H9 (cell line): ENCODE measurements around the gene UGT1A7. TPM values are rescaled to one million over a fixed set of nuclear protein-coding genes. Genes with fewer than 3 reads are reported as not detected.

Experiments
- DNase-seq: peaks from one replicate; pipeline ENCODE4 v3.0.0-alpha.2; 2017
- H2AFZ ChIP-seq: one replicate; pipeline ENCODE4 v1.6.1; 2013; ENCODE audit warnings: mild to moderate bottlenecking, low read length, control low read depth, moderate library complexity
- H2AK5ac ChIP-seq: 2 replicates; pipeline ENCODE4 v1.6.1; 2013; ENCODE audit warnings: low read length, control low read depth, mixed read lengths; ENCODE audit not compliant: insufficient read length
- H2BK120ac ChIP-seq: one replicate; pipeline ENCODE4 v1.6.1; 2013; ENCODE audit warnings: low read depth, mild to moderate bottlenecking, low read length, control low read depth, inconsistent platforms; ENCODE audit not compliant: poor library complexity, severe bottlenecking
- H2BK12ac ChIP-seq: 2 replicates; pipeline ENCODE4 v1.6.1; 2013; ENCODE audit warnings: low read length, control low read depth, mixed read lengths, low read depth; ENCODE audit not compliant: insufficient read length
- H2BK15ac ChIP-seq: 2 replicates; pipeline ENCODE4 v1.6.1; 2013; ENCODE audit warnings: low read depth, low read length, control low read depth
- H2BK20ac ChIP-seq: one replicate; pipeline ENCODE4 v1.6.1; 2013; ENCODE audit warnings: low read depth, mild to moderate bottlenecking, low read length, control low read depth, inconsistent platforms; ENCODE audit not compliant: poor library complexity, severe bottlenecking
- H2BK5ac ChIP-seq: 2 replicates; pipeline ENCODE4 v1.6.1; 2013; ENCODE audit warnings: low read length, control low read depth, mixed read lengths; ENCODE audit not compliant: insufficient read length
- H3K14ac ChIP-seq: 2 replicates; pipeline ENCODE4 v1.6.1; 2013; ENCODE audit warnings: low read length, control low read depth; ENCODE audit not compliant: insufficient read depth
- H3K18ac ChIP-seq: 2 replicates; pipeline ENCODE4 v1.6.1; 2013; ENCODE audit warnings: low read depth, mild to moderate bottlenecking, mixed read lengths, low read length, control low read depth; ENCODE audit not compliant: insufficient read length
- H3K23ac ChIP-seq: 2 replicates; pipeline ENCODE4 v1.6.1; 2013; ENCODE audit warnings: low read length, control low read depth, mixed read lengths, low read depth; ENCODE audit not compliant: insufficient read length
- H3K23me2 ChIP-seq: 2 replicates; pipeline ENCODE4 v1.6.1; 2013; ENCODE audit warnings: low read depth, mild to moderate bottlenecking, mixed read lengths, low read length, control low read depth; ENCODE audit not compliant: insufficient read length, poor library complexity, severe bottlenecking
- H3K27ac ChIP-seq: 2 replicates; pipeline ENCODE4 v1.5.1; 2013; ENCODE audit warnings: low read length, control low read depth, mixed read lengths, low read depth; ENCODE audit not compliant: insufficient read length
- H3K27me3 ChIP-seq: 2 replicates; pipeline ENCODE4 v1.6.1; 2013; ENCODE audit warnings: low read length, control low read depth, inconsistent platforms; ENCODE audit not compliant: insufficient read depth
- H3K4ac ChIP-seq: 2 replicates; pipeline ENCODE4 v1.6.1; 2013; ENCODE audit warnings: low read depth, mild to moderate bottlenecking, control low read depth, inconsistent platforms, low read length, moderate library complexity
- H3K4me1 ChIP-seq: 2 replicates; pipeline ENCODE4 v1.6.1; 2013; ENCODE audit warnings: low read length, control low read depth, inconsistent platforms; ENCODE audit not compliant: insufficient read depth
- H3K4me2 ChIP-seq: 2 replicates; pipeline ENCODE4 v1.6.1; 2013; ENCODE audit warnings: low read length, control low read depth, mixed read lengths; ENCODE audit not compliant: insufficient read length, insufficient read depth
- H3K56ac ChIP-seq: 2 replicates; pipeline ENCODE4 v1.6.1; 2013; ENCODE audit warnings: low read depth, mild to moderate bottlenecking, mixed read lengths, low read length, control low read depth; ENCODE audit not compliant: insufficient read length
- H3K79me1 ChIP-seq: 2 replicates; pipeline ENCODE4 v1.6.1; 2013; ENCODE audit warnings: low read depth, mild to moderate bottlenecking, moderate library complexity, low read length, control low read depth, inconsistent platforms; ENCODE audit not compliant: insufficient read depth, poor library complexity, severe bottlenecking
- H3K79me2 ChIP-seq: 2 replicates; pipeline ENCODE4 v1.6.1; 2013; ENCODE audit warnings: low read length, control low read depth, inconsistent platforms; ENCODE audit not compliant: insufficient read depth
- H3K9ac ChIP-seq: 2 replicates; pipeline ENCODE4 v1.6.1; 2013; ENCODE audit warnings: low read length, control low read depth, mixed read lengths; ENCODE audit not compliant: insufficient read length; ENCODE audit errors: extremely low read depth
- H3K9me3 ChIP-seq: one replicate; pipeline ENCODE4 v1.6.1; 2013; ENCODE audit warnings: low read depth, low read length, inconsistent platforms; ENCODE audit not compliant: control insufficient read depth
- H3T11ph ChIP-seq: one replicate; pipeline ENCODE4 v1.6.1; 2013; ENCODE audit warnings: mild to moderate bottlenecking, low read length, control low read depth, inconsistent platforms
- H4K20me1 ChIP-seq: one replicate; pipeline ENCODE4 v1.6.1; 2013; ENCODE audit not compliant: control insufficient read depth, insufficient read length, insufficient read depth
- H4K5ac ChIP-seq: 2 replicates; pipeline ENCODE4 v1.6.1; 2013; ENCODE audit warnings: low read depth, mild to moderate bottlenecking, mixed read lengths, low read length, control low read depth; ENCODE audit not compliant: insufficient read length
- H4K8ac ChIP-seq: replicated peaks from 2 replicates; pipeline ENCODE4 v1.6.1; 2013; ENCODE audit warnings: low read length, control low read depth, mixed read lengths, low read depth; ENCODE audit not compliant: insufficient read length
- H4K91ac ChIP-seq: 2 replicates; pipeline ENCODE4 v1.6.1; 2013; ENCODE audit warnings: low read depth, mild to moderate bottlenecking, moderate library complexity, mixed read lengths, low read length, control low read depth; ENCODE audit not compliant: insufficient read length
- H3K27ac Mint-ChIP-seq, 3 experiments: 2 replicates in 2 of 3; 3 replicates in 1 of 3; pipeline ENCODE4 v1.8.0; 2020 to 2021; ENCODE audit warnings: mixed read lengths in 3 of 3, mild to moderate bottlenecking in 1 of 3, moderate library complexity in 1 of 3
- H3K27me3 Mint-ChIP-seq: 2 replicates; pipeline ENCODE4 v1.8.0; 2021; ENCODE audit warnings: low read depth, mild to moderate bottlenecking, moderate library complexity, mixed read lengths
- H3K36me3 Mint-ChIP-seq, 3 experiments: 2 replicates in 2 of 3; 3 replicates in 1 of 3; pipeline ENCODE4 v1.8.0; 2020 to 2021; ENCODE audit warnings: low read depth in 3 of 3, mixed read lengths in 3 of 3; ENCODE audit not compliant: insufficient read depth in 1 of 3
- H3K4me1 Mint-ChIP-seq, 2 experiments: 2 replicates each; pipeline ENCODE4 v1.8.0; 2020; ENCODE audit warnings: mixed read lengths in 2 of 2
- H3K4me3 Mint-ChIP-seq, 2 experiments: 2 replicates in 1 of 2; 3 replicates in 1 of 2; pipeline ENCODE4 v1.8.0; 2020 to 2021; ENCODE audit warnings: mild to moderate bottlenecking in 2 of 2, mixed read lengths in 2 of 2, moderate library complexity in 1 of 2
- H3K9me3 Mint-ChIP-seq, 2 experiments: 2 replicates in 1 of 2; 3 replicates in 1 of 2; pipeline ENCODE4 v1.8.0; 2020; ENCODE audit warnings: mild to moderate bottlenecking in 2 of 2, mixed read lengths in 2 of 2, moderate library complexity in 1 of 2
- WGBS: extraction: QIAGEN DNeasy Blood & Tissue Kit; methylation state at CpG from one replicate; pipeline ENCODE4 v1.1.7; 2013; ENCODE audit warnings: missing lambda C conversion rate, low lambda C conversion rate, mixed read lengths; ENCODE audit not compliant: insufficient read length; ENCODE audit errors: extremely low coverage; 5-methylcytosine and 5-hydroxymethylcytosine counted together
- total RNA-seq: library from RNA; stranded (reverse); gene quantifications from 2 replicates; pipeline ENCODE4 v1.2.1, GENCODE V29; 2021
- TF ChIP-seq, protein P1 (sequence below): fragments of 200-600 bp; sonication (generic); conservative IDR thresholded peaks from 3 replicates; pipeline ENCODE4 v1.8.0; 2021; ENCODE audit warnings: antibody characterized with exemption, mild to moderate bottlenecking

Gene UGT1A7
- total RNA-seq, 1 experiment from 2014 or later: not detected

DNA sequence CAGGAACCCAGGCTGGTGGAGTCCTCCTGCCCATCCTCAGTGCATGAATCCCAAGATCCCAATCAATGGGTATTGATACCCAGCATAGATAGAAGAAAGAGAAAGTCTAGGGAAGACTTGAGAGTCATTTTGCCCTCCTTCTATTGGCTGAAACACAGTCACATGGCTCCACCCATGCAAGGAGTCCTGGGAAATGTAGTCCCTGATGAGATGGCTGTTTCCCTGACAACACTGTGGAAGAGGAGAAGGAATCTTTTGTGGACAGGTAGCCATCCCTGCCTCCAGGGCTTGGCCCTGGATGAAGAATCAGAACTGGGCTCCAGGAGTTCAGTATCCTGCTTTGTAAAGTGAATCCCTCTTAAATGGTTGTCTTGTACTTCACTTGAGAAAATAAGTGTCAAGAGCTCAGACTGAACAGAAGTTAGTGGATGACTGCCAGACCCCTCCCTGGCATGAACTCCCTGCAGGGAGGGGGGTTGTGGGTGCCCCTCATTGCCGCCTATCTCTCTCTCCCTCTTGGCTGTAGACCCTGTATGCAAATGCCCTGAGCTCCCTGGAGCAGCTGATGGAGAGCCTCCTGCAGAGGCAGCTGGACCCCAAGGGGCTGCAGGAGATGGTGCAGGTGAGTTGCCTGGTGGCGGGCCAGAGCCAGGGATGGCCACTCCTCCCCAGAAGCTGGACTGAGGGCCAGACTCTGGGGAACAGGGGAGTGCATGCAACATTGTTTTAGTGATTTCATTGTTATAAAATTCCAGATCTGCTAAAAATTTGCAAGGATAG, 132.5 kb downstream of the UGT1A7 start:
- Histone ChIP-seq H2AFZ (no peak overlapping the region), H3K18ac (no peak overlapping the region), H3K9ac (no peak overlapping the region), H3K79me2 (no peaks in the 10 kb centered on the region), H2BK5ac (no peak overlapping the region), H2BK15ac (no peak overlapping the region), H3K4me2 (no peak overlapping the region), H3T11ph (no peak overlapping the region), H2BK120ac (no peak overlapping the region), H4K8ac (no peak overlapping the region), H2AK5ac (no peak overlapping the region), H3K79me1 (no peaks in the 10 kb centered on the region), H4K5ac (no peak overlapping the region), H4K91ac (no peak overlapping the region), H3K27me3 (no peaks in the 10 kb centered on the region), H3K9me3 (no peaks in the 10 kb centered on the region), H3K14ac (no peak overlapping the region; the same call in 1 of the 2 replicates), H2BK20ac (no peak overlapping the region), H3K23ac (no peak overlapping the region), H2BK12ac (no peak overlapping the region), H3K56ac (no peak overlapping the region), H3K27ac (no peak overlapping the region), H4K20me1 (no peaks in the 10 kb centered on the region), H3K4me1 (no peaks in the 10 kb centered on the region), H3K23me2 (no peaks in the 10 kb centered on the region), H3K4ac (no peak overlapping the region)
- no peak overlapping the region for H3K27ac Mint-ChIP-seq
- no peaks in the 10 kb centered on the region for H3K4me1 Mint-ChIP-seq
- H3K27me3 Mint-ChIP-seq: peaks cover 12% of the 10 kb centered on the region
- H3K9me3 Mint-ChIP-seq: peaks cover 0 to 2% of the 10 kb centered on the region in 2 experiments; a peak in 1 of 5 replicates
- H3K4me3 Mint-ChIP-seq: no peak overlapping the region
- DNase-seq: peak; percentile 34
- no peaks in the 10 kb centered on the region for H3K36me3 Mint-ChIP-seq
- no CpG with 5 or more reads among the region's 2 CpGs for WGBS
- TF ChIP-seq, protein P1, sequence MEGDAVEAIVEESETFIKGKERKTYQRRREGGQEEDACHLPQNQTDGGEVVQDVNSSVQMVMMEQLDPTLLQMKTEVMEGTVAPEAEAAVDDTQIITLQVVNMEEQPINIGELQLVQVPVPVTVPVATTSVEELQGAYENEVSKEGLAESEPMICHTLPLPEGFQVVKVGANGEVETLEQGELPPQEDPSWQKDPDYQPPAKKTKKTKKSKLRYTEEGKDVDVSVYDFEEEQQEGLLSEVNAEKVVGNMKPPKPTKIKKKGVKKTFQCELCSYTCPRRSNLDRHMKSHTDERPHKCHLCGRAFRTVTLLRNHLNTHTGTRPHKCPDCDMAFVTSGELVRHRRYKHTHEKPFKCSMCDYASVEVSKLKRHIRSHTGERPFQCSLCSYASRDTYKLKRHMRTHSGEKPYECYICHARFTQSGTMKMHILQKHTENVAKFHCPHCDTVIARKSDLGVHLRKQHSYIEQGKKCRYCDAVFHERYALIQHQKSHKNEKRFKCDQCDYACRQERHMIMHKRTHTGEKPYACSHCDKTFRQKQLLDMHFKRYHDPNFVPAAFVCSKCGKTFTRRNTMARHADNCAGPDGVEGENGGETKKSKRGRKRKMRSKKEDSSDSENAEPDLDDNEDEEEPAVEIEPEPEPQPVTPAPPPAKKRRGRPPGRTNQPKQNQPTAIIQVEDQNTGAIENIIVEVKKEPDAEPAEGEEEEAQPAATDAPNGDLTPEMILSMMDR: no peak
